Loucy (cell line): ENCODE data around the gene CEPT1.

Experiments used
- H2AFZ ChIP-seq: fragments of 200-600 bp; sonication (generic); 2 replicates; pipeline ENCODE4 v1.6.0; 2016; ENCODE audit warnings: antibody characterized with exemption, mild to moderate bottlenecking, low read length, moderate library complexity
- H3F3A ChIP-seq: fragments of 200-600 bp; 2 replicates; pipeline ENCODE4 v1.6.0; 2016; ENCODE audit warnings: antibody characterized with exemption, low read depth, mild to moderate bottlenecking
- H3K27me3 ChIP-seq: fragments of 200-600 bp; sonication (generic); 2 replicates; pipeline ENCODE4 v1.6.1; 2014; ENCODE audit warnings: low read length, mild to moderate bottlenecking; ENCODE audit not compliant: insufficient read depth, poor library complexity, severe bottlenecking
- H3K36me3 ChIP-seq: fragments of 200-600 bp; sonication (generic); 2 replicates; pipeline ENCODE4 v1.6.1; 2016; ENCODE audit warnings: low read length; ENCODE audit not compliant: insufficient read depth
- H3K4me1 ChIP-seq: fragments of 200-600 bp; sonication (generic); 2 replicates; pipeline ENCODE4 v1.5.1; 2014; ENCODE audit warnings: low read length, mild to moderate bottlenecking; ENCODE audit not compliant: insufficient read depth, poor library complexity, severe bottlenecking
- H3K4me2 ChIP-seq: fragments of 200-600 bp; sonication (generic); 2 replicates; pipeline ENCODE4 v1.6.0; 2014; ENCODE audit warnings: antibody characterized with exemption, low read length, low read depth, mild to moderate bottlenecking; ENCODE audit not compliant: poor library complexity, severe bottlenecking
- H3K4me3 ChIP-seq: fragments of 200-600 bp; sonication (generic); 2 replicates; pipeline ENCODE4 v1.5.1; 2014; ENCODE audit warnings: low read length, mild to moderate bottlenecking, mixed read lengths; ENCODE audit not compliant: poor library complexity, severe bottlenecking
- H3K79me2 ChIP-seq: fragments of 200-600 bp; sonication (generic); 2 replicates; pipeline ENCODE4 v1.6.1; 2014; ENCODE audit warnings: low read length; ENCODE audit not compliant: insufficient read depth
- H3K9ac ChIP-seq: fragments of 200-600 bp; sonication (generic); 2 replicates; pipeline ENCODE4 v1.6.0; 2014; ENCODE audit warnings: mild to moderate bottlenecking, low read depth, low read length, moderate library complexity; ENCODE audit not compliant: poor library complexity, severe bottlenecking
- H3K9me2 ChIP-seq: fragments of 200-600 bp; sonication (generic); replicated peaks from 2 replicates; pipeline ENCODE4 v1.6.1; 2016; ENCODE audit warnings: low read depth, low read length, mixed read lengths
- H3K9me3 ChIP-seq: fragments of 200-600 bp; sonication (generic); 2 replicates; pipeline ENCODE4 v1.6.1; 2014; ENCODE audit warnings: mild to moderate bottlenecking, antibody characterized with exemption, low read length, low read depth; ENCODE audit not compliant: insufficient read depth
- H4K20me1 ChIP-seq: fragments of 200-600 bp; sonication (generic); 2 replicates; pipeline ENCODE4 v1.6.0; 2014; ENCODE audit warnings: antibody characterized with exemption, low read length, mild to moderate bottlenecking; ENCODE audit not compliant: insufficient read depth, poor library complexity, severe bottlenecking
- EZH2phosphoT487 ChIP-seq: fragments of 200-600 bp; IDR thresholded peaks from 2 replicates; pipeline ENCODE4 v1.6.1; 2018; ENCODE audit warnings: antibody characterized with exemption, mild to moderate bottlenecking, moderate library complexity, borderline replicate concordance
- TF ChIP-seq, protein P1 (sequence below): fragments of 200-600 bp; sonication (generic); conservative IDR thresholded peaks from 2 replicates; pipeline ENCODE4 v1.5.1; 2014; ENCODE audit warnings: mild to moderate bottlenecking, antibody characterized with exemption, low read length

Gene CEPT1

DNA sequence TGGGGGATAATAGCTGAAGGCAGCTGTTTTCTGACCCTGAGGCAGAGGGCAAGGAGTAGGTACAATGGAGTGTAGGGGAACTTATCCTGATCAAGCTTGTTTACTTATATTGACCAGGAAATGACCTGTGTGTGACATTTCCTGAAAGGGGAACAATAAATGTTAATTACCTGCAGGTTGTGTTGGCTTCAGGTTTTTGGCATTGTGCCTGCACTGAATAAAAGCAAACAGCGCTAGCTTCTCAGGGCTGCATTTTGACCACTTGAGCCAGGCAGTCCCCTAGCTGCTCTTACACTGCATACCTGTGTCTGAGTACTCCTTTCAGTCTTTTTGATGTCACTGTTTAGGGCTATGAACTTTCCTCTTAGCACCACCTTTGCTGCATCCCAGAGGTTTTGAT is 40.7 kb upstream of the CEPT1 start:
- Histone ChIP-seq H3K9ac (no peak overlapping the region), H2AFZ (no peak overlapping the region), H3K9me3 (no peaks in the 10 kb centered on the region), H3K79me2 (no peaks in the 10 kb centered on the region), H3K9me2 (no peaks in the 10 kb centered on the region), H3K4me3 (no peak overlapping the region), H3K36me3 (no peaks in the 10 kb centered on the region), H3K27me3 (no peaks in the 10 kb centered on the region), H3F3A (no peaks in the 10 kb centered on the region), H4K20me1 (no peaks in the 10 kb centered on the region), H3K4me2 (no peak overlapping the region), H3K4me1 (no peaks in the 10 kb centered on the region)
- TF ChIP-seq, protein P1, sequence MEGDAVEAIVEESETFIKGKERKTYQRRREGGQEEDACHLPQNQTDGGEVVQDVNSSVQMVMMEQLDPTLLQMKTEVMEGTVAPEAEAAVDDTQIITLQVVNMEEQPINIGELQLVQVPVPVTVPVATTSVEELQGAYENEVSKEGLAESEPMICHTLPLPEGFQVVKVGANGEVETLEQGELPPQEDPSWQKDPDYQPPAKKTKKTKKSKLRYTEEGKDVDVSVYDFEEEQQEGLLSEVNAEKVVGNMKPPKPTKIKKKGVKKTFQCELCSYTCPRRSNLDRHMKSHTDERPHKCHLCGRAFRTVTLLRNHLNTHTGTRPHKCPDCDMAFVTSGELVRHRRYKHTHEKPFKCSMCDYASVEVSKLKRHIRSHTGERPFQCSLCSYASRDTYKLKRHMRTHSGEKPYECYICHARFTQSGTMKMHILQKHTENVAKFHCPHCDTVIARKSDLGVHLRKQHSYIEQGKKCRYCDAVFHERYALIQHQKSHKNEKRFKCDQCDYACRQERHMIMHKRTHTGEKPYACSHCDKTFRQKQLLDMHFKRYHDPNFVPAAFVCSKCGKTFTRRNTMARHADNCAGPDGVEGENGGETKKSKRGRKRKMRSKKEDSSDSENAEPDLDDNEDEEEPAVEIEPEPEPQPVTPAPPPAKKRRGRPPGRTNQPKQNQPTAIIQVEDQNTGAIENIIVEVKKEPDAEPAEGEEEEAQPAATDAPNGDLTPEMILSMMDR: no peak
- TF ChIP-seq EZH2phosphoT487: no peak

DNA sequence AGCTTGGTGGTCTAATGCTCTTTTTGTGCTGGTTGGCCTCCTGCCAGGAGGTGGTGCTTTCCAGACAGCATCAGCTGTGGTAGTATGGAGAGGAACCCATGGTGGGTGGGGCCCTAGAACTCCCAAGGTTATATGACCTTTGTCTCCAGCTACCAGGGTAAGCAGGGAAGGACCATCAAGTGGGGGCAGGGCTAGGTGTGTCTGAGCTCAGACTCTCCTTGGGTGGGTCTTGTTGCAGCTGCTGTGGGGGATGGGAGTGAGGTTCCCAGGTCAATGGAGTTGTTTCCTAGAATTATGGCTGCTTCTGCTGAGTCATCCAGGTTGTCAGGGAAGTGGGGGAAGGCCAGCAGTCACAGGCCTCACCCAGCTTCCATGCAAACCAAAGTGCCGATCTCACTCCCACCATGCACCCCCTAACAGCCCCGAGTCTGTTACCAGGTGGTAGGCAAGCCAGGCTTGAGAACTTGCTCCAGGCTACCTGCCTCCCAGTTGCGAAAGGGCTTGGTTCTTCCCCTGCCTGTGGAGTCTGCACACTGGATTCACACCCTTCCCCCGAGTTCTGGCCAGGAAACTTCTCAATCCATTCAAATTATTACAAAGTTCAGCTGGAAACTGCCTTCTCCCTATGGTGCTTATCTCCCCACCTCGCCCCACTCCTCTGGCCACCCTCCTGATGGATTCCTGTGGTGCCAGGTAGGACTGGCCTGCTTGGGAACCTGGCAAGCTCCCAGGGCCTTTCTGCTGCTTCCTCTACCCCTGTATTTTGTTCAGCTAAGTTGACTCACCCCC is 38.0 kb upstream of the CEPT1 start:
- TF ChIP-seq, protein P1: no peak
- TF ChIP-seq EZH2phosphoT487: no peak
- no peaks in the 10 kb centered on the region for H3K9me2 ChIP-seq
- no peaks in the 10 kb centered on the region for H3K36me3 ChIP-seq
- no peak overlapping the region for H3K9ac ChIP-seq
- H4K20me1 ChIP-seq: no peaks in the 10 kb centered on the region
- no peaks in the 10 kb centered on the region for H3F3A ChIP-seq
- no peak overlapping the region for H2AFZ ChIP-seq
- no peaks in the 10 kb centered on the region for H3K9me3 ChIP-seq
- H3K4me2 ChIP-seq: no peak overlapping the region
- H3K4me3 ChIP-seq: no peak overlapping the region
- no peaks in the 10 kb centered on the region for H3K79me2 ChIP-seq
- H3K4me1 ChIP-seq: no peaks in the 10 kb centered on the region
- no peaks in the 10 kb centered on the region for H3K27me3 ChIP-seq

GRCh38 chr1:111104981-111105380 is 35.0 kb upstream of the CEPT1 start:
- H3K9ac ChIP-seq: no peak overlapping the region
- H3K4me2 ChIP-seq: no peak overlapping the region
- H3K9me2 ChIP-seq: no peaks in the 10 kb centered on the region
- no peaks in the 10 kb centered on the region for H4K20me1 ChIP-seq
- H3K27me3 ChIP-seq: no peaks in the 10 kb centered on the region
- H3K36me3 ChIP-seq: no peaks in the 10 kb centered on the region
- no peaks in the 10 kb centered on the region for H3K4me1 ChIP-seq
- TF ChIP-seq, protein P1: no peak
- no peak for TF ChIP-seq EZH2phosphoT487
- H2AFZ ChIP-seq: no peak overlapping the region
- no peak overlapping the region for H3K4me3 ChIP-seq
- no peaks in the 10 kb centered on the region for H3F3A ChIP-seq
- no peaks in the 10 kb centered on the region for H3K79me2 ChIP-seq
- H3K9me3 ChIP-seq: 0 out of 2 replicates have a peak, but pooled peaks cover 3% of the 10 kb centered on the region
